SK-N-SH treated with all-trans-retinoic acid at 6 μM for 48 hours (cell line): Measurements from ENCODE around the gene WNT10A.

ENCODE experiments used
- ATAC-seq: fragments of 200-7000 bp; cut with Tn5 transposase; 3 replicates; pipeline ENCODE4 v1.9.1; 2020; ENCODE audit warnings: mild to moderate bottlenecking, moderate library complexity
- ARNTL ChIP-seq: fragments of 450-650 bp; formaldehyde crosslinking; IDR thresholded peaks from 2 replicates; pipeline ENCODE4 v1.5.0; 2020; ENCODE audit warnings: low read depth, mild to moderate bottlenecking, moderate library complexity, borderline replicate concordance
- BACH2 ChIP-seq: fragments of 250-450 bp; sonication (Bioruptor Pico); IDR thresholded peaks from 2 replicates; pipeline ENCODE4 v1.9.0; 2021; ENCODE audit warnings: mild to moderate bottlenecking, borderline replicate concordance
- ESRRG ChIP-seq: fragments of 250-450 bp; sonication (Bioruptor Pico); IDR thresholded peaks from 2 replicates; pipeline ENCODE4 v1.6.1; 2021; ENCODE audit warnings: mild to moderate bottlenecking
- ISL1 ChIP-seq: fragments of 250-450 bp; sonication (Bioruptor Pico); IDR thresholded peaks from 2 replicates; pipeline ENCODE4 v2.1.2; 2022; ENCODE audit warnings: mild to moderate bottlenecking, moderate library complexity
- TCF4 ChIP-seq: fragments of 250-450 bp; sonication (Bioruptor Pico); IDR thresholded peaks from 2 replicates; pipeline ENCODE4 v1.8.0; 2021; ENCODE audit warnings: mild to moderate bottlenecking, moderate library complexity, borderline replicate concordance
- TOX ChIP-seq: fragments of 250-450 bp; sonication (Bioruptor Pico); IDR thresholded peaks from 2 replicates; pipeline ENCODE4 v1.8.0; 2021; ENCODE audit warnings: mild to moderate bottlenecking, moderate library complexity, borderline replicate concordance
- ZC3H10 ChIP-seq: fragments of 250-450 bp; sonication (Bioruptor Pico); IDR thresholded peaks from 2 replicates; pipeline ENCODE4 v1.5.1; 2021; ENCODE audit warnings: mild to moderate bottlenecking, moderate library complexity
- ZFP3 ChIP-seq: fragments of 250-450 bp; sonication (Bioruptor Pico); IDR thresholded peaks from 2 replicates; pipeline ENCODE4 v1.5.0; 2020; ENCODE audit warnings: mild to moderate bottlenecking, moderate library complexity
- ZFP30 ChIP-seq: fragments of 450-650 bp; formaldehyde crosslinking; IDR thresholded peaks from 2 replicates; pipeline ENCODE4 v1.5.0; 2022; ENCODE audit warnings: mild to moderate bottlenecking, moderate library complexity
- ZNF565 ChIP-seq: fragments of 450-650 bp; formaldehyde crosslinking; conservative IDR thresholded peaks from 2 replicates; pipeline ENCODE4 v1.5.0; 2020; ENCODE audit warnings: low read depth, mild to moderate bottlenecking, moderate library complexity
- ZNF8 ChIP-seq: fragments of 450-650 bp; formaldehyde crosslinking; IDR thresholded peaks from 2 replicates; pipeline ENCODE4 v1.5.0; 2020; ENCODE audit warnings: mild to moderate bottlenecking, moderate library complexity
- TF ChIP-seq, protein P1 (sequence below): fragments of 250-450 bp; sonication (Bioruptor Pico); IDR thresholded peaks from 2 replicates; pipeline ENCODE4 v1.5.0; 2020; ENCODE audit warnings: mild to moderate bottlenecking, moderate library complexity
- TF ChIP-seq, protein P2 (sequence below): fragments of 250-450 bp; sonication (Bioruptor Pico); IDR thresholded peaks from 2 replicates; pipeline ENCODE4 v1.5.1; 2021; ENCODE audit warnings: mild to moderate bottlenecking, moderate library complexity
- TF ChIP-seq, protein P3 (sequence below): fragments of 250-450 bp; sonication (Bioruptor Pico); IDR thresholded peaks from 2 replicates; pipeline ENCODE4 v1.8.0; 2021; ENCODE audit warnings: low read depth, mild to moderate bottlenecking, moderate library complexity, borderline replicate concordance
- TF ChIP-seq, protein P4 (sequence below): fragments of 250-450 bp; sonication (Bioruptor Pico); IDR thresholded peaks from 2 replicates; pipeline ENCODE4 v1.5.1; 2020; ENCODE audit warnings: low read depth, mild to moderate bottlenecking, moderate library complexity
- TF ChIP-seq, protein P5 (sequence below): fragments of 250-450 bp; sonication (Bioruptor Pico); IDR thresholded peaks from 2 replicates; pipeline ENCODE4 v1.8.0; 2020; ENCODE audit warnings: mild to moderate bottlenecking, moderate library complexity, borderline replicate concordance

Gene WNT10A

DNA sequence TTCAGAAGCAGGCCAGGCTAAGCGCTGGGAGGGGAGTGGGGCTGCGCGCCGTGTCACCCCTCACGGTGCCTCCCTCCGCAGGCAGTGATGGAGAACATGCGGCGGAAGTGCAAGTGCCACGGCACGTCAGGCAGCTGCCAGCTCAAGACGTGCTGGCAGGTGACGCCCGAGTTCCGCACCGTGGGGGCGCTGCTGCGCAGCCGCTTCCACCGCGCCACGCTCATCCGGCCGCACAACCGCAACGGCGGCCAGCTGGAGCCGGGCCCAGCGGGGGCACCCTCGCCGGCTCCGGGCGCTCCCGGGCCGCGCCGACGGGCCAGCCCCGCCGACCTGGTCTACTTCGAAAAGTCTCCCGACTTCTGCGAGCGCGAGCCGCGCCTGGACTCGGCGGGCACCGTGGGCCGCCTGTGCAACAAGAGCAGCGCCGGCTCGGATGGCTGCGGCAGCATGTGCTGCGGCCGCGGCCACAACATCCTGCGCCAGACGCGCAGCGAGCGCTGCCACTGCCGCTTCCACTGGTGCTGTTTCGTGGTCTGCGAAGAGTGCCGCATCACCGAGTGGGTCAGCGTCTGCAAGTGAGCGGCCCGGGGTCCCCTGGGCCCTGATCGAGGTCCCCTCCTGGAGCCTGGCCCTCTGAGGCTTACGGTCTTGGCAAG lies 12.2 kb downstream of the WNT10A start:
- TF ChIP-seq ZFP3 (CRISPR knock-in tag): no peak
- TF ChIP-seq, protein P1, sequence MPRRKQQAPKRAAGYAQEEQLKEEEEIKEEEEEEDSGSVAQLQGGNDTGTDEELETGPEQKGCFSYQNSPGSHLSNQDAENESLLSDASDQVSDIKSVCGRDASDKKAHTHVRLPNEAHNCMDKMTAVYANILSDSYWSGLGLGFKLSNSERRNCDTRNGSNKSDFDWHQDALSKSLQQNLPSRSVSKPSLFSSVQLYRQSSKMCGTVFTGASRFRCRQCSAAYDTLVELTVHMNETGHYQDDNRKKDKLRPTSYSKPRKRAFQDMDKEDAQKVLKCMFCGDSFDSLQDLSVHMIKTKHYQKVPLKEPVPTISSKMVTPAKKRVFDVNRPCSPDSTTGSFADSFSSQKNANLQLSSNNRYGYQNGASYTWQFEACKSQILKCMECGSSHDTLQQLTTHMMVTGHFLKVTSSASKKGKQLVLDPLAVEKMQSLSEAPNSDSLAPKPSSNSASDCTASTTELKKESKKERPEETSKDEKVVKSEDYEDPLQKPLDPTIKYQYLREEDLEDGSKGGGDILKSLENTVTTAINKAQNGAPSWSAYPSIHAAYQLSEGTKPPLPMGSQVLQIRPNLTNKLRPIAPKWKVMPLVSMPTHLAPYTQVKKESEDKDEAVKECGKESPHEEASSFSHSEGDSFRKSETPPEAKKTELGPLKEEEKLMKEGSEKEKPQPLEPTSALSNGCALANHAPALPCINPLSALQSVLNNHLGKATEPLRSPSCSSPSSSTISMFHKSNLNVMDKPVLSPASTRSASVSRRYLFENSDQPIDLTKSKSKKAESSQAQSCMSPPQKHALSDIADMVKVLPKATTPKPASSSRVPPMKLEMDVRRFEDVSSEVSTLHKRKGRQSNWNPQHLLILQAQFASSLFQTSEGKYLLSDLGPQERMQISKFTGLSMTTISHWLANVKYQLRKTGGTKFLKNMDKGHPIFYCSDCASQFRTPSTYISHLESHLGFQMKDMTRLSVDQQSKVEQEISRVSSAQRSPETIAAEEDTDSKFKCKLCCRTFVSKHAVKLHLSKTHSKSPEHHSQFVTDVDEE: peak; percentile 53
- peak; percentile 78 for ATAC-seq

DNA sequence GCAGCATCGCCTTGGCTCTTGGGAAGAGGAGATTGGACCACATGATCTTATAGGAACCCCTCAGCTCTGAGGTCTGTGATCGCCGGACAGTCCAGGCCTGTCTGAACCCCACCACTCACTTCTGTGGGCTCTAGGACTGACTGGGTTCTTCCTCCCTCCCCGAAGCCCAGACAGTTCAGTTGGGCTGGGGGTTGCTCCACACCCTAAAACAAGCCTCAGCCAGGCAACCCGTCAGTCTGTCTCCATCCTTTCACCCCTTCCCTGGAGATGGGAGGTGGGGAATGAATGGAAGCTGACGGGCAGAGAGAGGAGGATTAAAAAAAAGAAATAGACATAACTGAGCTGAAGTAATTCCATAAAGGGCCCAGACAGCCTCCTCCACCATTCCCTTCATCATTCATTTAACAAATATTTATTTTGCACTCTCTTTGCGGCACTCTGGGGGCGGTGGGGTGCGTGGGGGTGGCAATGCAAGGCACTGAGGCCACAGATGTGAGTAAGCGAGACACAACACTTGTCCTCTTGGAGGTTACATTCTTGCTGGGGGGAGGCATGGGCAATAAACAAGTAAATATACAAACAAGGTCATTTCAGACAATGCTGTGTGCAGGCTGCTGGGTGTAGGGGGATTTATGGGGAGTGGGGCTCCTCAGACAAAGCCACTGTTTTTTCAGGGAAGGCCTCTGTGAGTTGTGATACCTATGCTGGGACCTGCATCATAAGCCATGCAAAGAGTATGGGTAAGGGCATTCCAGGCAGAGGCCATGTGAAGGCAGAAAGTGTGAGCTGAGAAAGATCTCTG lies 12.9 kb downstream of the WNT10A start:
- TF ChIP-seq, protein P1: no peak

DNA sequence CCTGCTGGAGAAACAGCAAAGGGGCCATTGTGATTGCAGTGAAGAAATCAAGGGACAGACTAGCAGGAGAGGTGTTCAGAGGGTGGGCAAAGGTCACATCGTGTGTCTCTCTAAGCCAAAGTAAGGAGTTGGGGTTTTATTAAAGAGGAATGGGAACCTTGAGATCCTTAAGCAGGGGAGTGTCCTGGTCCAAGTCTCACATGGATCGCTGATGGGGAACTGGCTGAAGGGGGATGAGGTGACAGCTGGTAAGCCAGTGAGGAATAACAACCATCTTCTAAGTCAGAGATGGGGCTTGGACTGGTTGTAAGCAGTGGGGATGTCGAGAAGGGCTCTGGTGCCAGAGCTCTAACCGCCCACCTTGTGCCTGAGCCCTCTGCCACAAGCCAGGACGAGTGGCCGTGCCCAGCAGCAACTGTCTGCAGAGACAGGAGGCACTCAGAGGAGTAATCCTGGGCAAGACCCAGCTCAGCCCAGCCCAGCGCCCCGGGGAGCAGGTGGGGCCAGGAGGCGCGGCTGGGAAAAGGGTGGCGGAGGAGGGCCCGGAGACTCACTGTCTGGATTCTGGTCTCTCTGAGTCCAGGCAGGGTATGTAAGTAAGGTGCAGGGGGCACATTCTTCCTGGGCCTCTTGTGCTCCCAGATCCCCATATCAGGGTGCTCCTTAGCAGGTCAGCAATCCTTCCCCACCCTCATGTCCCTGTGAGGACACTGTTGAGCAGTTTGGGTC lies 13.7 kb downstream of the WNT10A start:
- no peak for ATAC-seq
- TF ChIP-seq, protein P2, sequence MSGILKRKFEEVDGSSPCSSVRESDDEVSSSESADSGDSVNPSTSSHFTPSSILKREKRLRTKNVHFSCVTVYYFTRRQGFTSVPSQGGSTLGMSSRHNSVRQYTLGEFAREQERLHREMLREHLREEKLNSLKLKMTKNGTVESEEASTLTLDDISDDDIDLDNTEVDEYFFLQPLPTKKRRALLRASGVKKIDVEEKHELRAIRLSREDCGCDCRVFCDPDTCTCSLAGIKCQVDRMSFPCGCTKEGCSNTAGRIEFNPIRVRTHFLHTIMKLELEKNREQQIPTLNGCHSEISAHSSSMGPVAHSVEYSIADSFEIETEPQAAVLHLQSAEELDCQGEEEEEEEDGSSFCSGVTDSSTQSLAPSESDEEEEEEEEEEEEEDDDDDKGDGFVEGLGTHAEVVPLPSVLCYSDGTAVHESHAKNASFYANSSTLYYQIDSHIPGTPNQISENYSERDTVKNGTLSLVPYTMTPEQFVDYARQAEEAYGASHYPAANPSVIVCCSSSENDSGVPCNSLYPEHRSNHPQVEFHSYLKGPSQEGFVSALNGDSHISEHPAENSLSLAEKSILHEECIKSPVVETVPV (CRISPR knock-in tag): no peak
- TF ChIP-seq TCF4: no peak
- TF ChIP-seq ZNF565 (CRISPR knock-in tag): no peak
- TF ChIP-seq, protein P3, sequence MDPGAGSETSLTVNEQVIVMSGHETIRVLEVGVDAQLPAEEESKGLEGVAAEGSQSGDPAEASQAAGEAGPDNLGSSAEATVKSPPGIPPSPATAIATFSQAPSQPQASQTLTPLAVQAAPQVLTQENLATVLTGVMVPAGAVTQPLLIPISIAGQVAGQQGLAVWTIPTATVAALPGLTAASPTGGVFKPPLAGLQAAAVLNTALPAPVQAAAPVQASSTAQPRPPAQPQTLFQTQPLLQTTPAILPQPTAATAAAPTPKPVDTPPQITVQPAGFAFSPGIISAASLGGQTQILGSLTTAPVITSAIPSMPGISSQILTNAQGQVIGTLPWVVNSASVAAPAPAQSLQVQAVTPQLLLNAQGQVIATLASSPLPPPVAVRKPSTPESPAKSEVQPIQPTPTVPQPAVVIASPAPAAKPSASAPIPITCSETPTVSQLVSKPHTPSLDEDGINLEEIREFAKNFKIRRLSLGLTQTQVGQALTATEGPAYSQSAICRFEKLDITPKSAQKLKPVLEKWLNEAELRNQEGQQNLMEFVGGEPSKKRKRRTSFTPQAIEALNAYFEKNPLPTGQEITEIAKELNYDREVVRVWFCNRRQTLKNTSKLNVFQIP (CRISPR knock-in tag): no peak
- TF ChIP-seq ZC3H10 (CRISPR knock-in tag): no peak
- TF ChIP-seq, protein P4, sequence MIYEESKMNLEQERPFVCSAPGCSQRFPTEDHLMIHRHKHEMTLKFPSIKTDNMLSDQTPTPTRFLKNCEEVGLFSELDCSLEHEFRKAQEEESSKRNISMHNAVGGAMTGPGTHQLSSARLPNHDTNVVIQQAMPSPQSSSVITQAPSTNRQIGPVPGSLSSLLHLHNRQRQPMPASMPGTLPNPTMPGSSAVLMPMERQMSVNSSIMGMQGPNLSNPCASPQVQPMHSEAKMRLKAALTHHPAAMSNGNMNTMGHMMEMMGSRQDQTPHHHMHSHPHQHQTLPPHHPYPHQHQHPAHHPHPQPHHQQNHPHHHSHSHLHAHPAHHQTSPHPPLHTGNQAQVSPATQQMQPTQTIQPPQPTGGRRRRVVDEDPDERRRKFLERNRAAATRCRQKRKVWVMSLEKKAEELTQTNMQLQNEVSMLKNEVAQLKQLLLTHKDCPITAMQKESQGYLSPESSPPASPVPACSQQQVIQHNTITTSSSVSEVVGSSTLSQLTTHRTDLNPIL: no peak
- TF ChIP-seq ESRRG (CRISPR knock-in tag): no peak
- TF ChIP-seq, protein P1: no peak
- TF ChIP-seq ZNF8: no peak
- TF ChIP-seq, protein P5, sequence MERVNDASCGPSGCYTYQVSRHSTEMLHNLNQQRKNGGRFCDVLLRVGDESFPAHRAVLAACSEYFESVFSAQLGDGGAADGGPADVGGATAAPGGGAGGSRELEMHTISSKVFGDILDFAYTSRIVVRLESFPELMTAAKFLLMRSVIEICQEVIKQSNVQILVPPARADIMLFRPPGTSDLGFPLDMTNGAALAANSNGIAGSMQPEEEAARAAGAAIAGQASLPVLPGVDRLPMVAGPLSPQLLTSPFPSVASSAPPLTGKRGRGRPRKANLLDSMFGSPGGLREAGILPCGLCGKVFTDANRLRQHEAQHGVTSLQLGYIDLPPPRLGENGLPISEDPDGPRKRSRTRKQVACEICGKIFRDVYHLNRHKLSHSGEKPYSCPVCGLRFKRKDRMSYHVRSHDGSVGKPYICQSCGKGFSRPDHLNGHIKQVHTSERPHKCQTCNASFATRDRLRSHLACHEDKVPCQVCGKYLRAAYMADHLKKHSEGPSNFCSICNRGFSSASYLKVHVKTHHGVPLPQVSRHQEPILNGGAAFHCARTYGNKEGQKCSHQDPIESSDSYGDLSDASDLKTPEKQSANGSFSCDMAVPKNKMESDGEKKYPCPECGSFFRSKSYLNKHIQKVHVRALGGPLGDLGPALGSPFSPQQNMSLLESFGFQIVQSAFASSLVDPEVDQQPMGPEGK (CRISPR knock-in tag): no peak
- TF ChIP-seq ARNTL: no peak
- TF ChIP-seq ZFP30 (CRISPR knock-in tag): no peak
- TF ChIP-seq BACH2 (CRISPR knock-in tag): no peak
- no peak for TF ChIP-seq ISL1 (CRISPR knock-in tag)
- no peak for TF ChIP-seq TOX (CRISPR knock-in tag)

More for the DNA sequence above, 12.9 kb downstream of the WNT10A start:
- ATAC-seq: no peak
